Stomach (tissue), 4 donors: ENCODE results near the gene ZNF469.

Source experiments
- EP300 ChIP-seq: sonication (generic); formaldehyde crosslinking; IDR thresholded peaks from one replicate; pipeline ENCODE4 v1.6.1; 2017; ENCODE audit warnings: antibody characterized with exemption
- POLR2A ChIP-seq, 4 donors: fragments of 450-650 bp; IDR thresholded peaks; one replicate each; pipeline ENCODE4 v1.6.1; 2016; ENCODE audit warnings: antibody characterized with exemption in 4 of 4, control low read depth in 2 of 4, mild to moderate bottlenecking in 1 of 4, moderate library complexity in 1 of 4
- POLR2AphosphoS5 ChIP-seq, 3 donors: sonication (generic); formaldehyde crosslinking; IDR thresholded peaks; one replicate each; pipeline ENCODE4 v1.6.1; 2016; ENCODE audit warnings: antibody characterized with exemption in 3 of 3
- TF ChIP-seq, protein P1 (sequence below), 7 experiments: fragments of 450-650 bp in 4 of 7; fragments of 200-600 bp in 3 of 7; sonication (generic) in 3 of 7; IDR thresholded peaks; one replicate each; pipeline ENCODE4 v1.5.1; 2016 to 2019; ENCODE audit warnings: antibody characterized with exemption in 7 of 7, control low read depth in 2 of 7, mild to moderate bottlenecking in 1 of 7

DNA sequence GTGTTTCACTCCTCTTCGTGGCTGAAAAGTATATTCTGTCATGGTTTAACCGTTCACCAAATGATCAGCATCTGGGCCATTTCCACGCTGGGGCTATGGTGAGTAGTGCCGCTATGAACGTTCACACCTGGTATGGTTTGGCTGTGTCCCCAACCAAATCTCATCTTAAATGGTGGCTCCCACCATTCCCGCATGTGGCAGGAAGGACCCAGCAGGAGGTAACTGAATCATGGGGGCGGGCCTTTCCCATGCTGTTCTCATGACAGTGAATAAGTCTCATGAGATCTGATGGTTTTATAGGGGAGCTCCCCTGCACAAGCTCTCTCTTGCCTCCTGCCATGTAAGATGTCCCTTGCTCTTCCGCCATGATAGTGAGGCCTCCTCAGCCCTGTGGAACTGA, 45.7 kb upstream of the ZNF469 start:
- TF ChIP-seq POLR2A (IDR thresholded peaks at IDR 0.05), result no peak
- TF ChIP-seq, protein P1, sequence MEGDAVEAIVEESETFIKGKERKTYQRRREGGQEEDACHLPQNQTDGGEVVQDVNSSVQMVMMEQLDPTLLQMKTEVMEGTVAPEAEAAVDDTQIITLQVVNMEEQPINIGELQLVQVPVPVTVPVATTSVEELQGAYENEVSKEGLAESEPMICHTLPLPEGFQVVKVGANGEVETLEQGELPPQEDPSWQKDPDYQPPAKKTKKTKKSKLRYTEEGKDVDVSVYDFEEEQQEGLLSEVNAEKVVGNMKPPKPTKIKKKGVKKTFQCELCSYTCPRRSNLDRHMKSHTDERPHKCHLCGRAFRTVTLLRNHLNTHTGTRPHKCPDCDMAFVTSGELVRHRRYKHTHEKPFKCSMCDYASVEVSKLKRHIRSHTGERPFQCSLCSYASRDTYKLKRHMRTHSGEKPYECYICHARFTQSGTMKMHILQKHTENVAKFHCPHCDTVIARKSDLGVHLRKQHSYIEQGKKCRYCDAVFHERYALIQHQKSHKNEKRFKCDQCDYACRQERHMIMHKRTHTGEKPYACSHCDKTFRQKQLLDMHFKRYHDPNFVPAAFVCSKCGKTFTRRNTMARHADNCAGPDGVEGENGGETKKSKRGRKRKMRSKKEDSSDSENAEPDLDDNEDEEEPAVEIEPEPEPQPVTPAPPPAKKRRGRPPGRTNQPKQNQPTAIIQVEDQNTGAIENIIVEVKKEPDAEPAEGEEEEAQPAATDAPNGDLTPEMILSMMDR (IDR thresholded peaks at IDR 0.05), result no peak
- no peak for TF ChIP-seq POLR2AphosphoS5 (IDR thresholded peaks at IDR 0.05)
- TF ChIP-seq EP300, result no peak
